ENCODE data around the gene ADGRD2.

DNA sequence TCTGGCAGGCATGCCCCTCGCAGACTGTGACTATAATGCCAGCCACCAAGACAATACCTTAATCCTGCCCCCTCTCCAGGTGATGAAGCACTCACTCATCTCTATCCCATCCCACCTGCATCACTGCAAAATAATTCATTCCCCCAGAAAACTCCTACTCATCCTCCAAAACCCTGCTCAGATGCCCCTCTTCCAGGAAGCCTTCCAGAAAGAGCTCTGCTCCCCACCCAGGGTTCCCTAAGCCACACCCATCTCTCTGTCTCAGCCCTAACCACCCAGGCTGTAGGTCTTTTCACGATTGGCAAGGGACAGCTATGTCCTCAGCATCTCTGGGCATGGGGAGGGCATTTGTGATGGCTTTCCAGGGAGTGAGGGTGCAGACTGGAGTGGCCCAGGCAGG is 39.8 kb downstream of the ADGRD2 start:
- no peak for TF ChIP-seq POLR2AphosphoS5 (IDR thresholded peaks at IDR 0.05; ENCODE audit: low read depth, low read length)
- TF ChIP-seq, protein P1, sequence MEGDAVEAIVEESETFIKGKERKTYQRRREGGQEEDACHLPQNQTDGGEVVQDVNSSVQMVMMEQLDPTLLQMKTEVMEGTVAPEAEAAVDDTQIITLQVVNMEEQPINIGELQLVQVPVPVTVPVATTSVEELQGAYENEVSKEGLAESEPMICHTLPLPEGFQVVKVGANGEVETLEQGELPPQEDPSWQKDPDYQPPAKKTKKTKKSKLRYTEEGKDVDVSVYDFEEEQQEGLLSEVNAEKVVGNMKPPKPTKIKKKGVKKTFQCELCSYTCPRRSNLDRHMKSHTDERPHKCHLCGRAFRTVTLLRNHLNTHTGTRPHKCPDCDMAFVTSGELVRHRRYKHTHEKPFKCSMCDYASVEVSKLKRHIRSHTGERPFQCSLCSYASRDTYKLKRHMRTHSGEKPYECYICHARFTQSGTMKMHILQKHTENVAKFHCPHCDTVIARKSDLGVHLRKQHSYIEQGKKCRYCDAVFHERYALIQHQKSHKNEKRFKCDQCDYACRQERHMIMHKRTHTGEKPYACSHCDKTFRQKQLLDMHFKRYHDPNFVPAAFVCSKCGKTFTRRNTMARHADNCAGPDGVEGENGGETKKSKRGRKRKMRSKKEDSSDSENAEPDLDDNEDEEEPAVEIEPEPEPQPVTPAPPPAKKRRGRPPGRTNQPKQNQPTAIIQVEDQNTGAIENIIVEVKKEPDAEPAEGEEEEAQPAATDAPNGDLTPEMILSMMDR (IDR thresholded peaks at IDR 0.05): no peak
- TF ChIP-seq, protein P2, sequence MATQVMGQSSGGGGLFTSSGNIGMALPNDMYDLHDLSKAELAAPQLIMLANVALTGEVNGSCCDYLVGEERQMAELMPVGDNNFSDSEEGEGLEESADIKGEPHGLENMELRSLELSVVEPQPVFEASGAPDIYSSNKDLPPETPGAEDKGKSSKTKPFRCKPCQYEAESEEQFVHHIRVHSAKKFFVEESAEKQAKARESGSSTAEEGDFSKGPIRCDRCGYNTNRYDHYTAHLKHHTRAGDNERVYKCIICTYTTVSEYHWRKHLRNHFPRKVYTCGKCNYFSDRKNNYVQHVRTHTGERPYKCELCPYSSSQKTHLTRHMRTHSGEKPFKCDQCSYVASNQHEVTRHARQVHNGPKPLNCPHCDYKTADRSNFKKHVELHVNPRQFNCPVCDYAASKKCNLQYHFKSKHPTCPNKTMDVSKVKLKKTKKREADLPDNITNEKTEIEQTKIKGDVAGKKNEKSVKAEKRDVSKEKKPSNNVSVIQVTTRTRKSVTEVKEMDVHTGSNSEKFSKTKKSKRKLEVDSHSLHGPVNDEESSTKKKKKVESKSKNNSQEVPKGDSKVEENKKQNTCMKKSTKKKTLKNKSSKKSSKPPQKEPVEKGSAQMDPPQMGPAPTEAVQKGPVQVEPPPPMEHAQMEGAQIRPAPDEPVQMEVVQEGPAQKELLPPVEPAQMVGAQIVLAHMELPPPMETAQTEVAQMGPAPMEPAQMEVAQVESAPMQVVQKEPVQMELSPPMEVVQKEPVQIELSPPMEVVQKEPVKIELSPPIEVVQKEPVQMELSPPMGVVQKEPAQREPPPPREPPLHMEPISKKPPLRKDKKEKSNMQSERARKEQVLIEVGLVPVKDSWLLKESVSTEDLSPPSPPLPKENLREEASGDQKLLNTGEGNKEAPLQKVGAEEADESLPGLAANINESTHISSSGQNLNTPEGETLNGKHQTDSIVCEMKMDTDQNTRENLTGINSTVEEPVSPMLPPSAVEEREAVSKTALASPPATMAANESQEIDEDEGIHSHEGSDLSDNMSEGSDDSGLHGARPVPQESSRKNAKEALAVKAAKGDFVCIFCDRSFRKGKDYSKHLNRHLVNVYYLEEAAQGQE (IDR thresholded peaks at IDR 0.05; ENCODE audit: insufficient read depth in 1 of 2, low read depth in 2 of 2, low read length in 1 of 2): no peak
- TF ChIP-seq TCF7L2 (IDR thresholded peaks at IDR 0.05; ENCODE audit: low read depth, low read length): no peak

Measured in Panc1 (cell line).